Prostate gland (tissue), 2 donors: ENCODE results near the gene C2orf42.
"Not testable (repeated sequence)": the region's sequence is repeated elsewhere in the genome, so short reads cannot be mapped to it uniquely, and the experiment has no call there.

Source experiments
- POLR2A ChIP-seq: fragments of 450-650 bp; IDR thresholded peaks from one replicate; pipeline ENCODE4 v1.6.1; 2016; ENCODE audit warnings: antibody characterized with exemption, mild to moderate bottlenecking
- POLR2AphosphoS5 ChIP-seq: sonication (generic); formaldehyde crosslinking; IDR thresholded peaks from one replicate; pipeline ENCODE4 v1.6.1; 2017; ENCODE audit warnings: antibody characterized with exemption
- TF ChIP-seq, protein P1 (sequence below), 4 experiments: fragments of 200-600 bp in 2 of 4; fragments of 450-650 bp in 2 of 4; sonication (generic) in 2 of 4; IDR thresholded peaks; 1 replicate in 3 of 4; 2 replicates in 1 of 4; pipeline ENCODE4 v1.5.1; 2016 to 2019; ENCODE audit warnings: antibody characterized with exemption in 4 of 4, mild to moderate bottlenecking in 2 of 4, moderate library complexity in 2 of 4

DNA sequence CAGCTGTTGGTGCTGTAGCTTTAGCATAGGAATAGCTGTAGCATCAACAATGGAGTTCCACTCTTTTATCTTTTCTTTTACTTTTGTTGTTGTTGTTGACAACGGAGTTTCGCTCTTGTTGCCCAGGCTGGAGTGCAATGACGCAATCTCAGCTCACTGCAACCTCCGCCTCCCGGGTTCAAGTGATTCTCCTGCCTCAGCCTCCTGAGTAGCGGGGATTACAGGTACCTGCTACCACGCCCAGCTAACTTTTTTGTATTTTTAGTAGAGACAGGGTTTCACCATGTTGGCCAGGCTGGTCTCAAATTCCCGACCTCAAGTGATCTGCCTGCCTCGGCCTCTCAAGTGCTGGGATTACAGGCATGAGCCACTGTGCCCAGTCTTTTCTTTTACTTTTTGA, 3.6 kb downstream of the C2orf42 start:
- TF ChIP-seq POLR2A, POLR2AphosphoS5: not testable (repeated sequence)
- TF ChIP-seq, protein P1, sequence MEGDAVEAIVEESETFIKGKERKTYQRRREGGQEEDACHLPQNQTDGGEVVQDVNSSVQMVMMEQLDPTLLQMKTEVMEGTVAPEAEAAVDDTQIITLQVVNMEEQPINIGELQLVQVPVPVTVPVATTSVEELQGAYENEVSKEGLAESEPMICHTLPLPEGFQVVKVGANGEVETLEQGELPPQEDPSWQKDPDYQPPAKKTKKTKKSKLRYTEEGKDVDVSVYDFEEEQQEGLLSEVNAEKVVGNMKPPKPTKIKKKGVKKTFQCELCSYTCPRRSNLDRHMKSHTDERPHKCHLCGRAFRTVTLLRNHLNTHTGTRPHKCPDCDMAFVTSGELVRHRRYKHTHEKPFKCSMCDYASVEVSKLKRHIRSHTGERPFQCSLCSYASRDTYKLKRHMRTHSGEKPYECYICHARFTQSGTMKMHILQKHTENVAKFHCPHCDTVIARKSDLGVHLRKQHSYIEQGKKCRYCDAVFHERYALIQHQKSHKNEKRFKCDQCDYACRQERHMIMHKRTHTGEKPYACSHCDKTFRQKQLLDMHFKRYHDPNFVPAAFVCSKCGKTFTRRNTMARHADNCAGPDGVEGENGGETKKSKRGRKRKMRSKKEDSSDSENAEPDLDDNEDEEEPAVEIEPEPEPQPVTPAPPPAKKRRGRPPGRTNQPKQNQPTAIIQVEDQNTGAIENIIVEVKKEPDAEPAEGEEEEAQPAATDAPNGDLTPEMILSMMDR (IDR thresholded peaks at IDR 0.05), result not testable (repeated sequence)
